Measurements from ENCODE around the gene COBL. TPM values are rescaled to one million over a fixed set of nuclear protein-coding genes. Genes with fewer than 3 reads are reported as not detected.
A peak's percentile ranks its signal among the peaks of the same experiment; 100 is the strongest.

The COBL gene
- total RNA-seq, 2 experiments from 2014 or later = not detected

GRCh38 chr7:51162724-51163329 is 153.8 kb downstream of the COBL start:
- CTCF ChIA-PET = interaction anchor here (0.8 to 3.3 kb wide), 29 partner anchors 10 to 1070 kb away, joined by 3 to 22 read pairs (median 4); no protein-coding TSS in a partner anchor
- DNase-seq (peak; percentile 84), ATAC-seq (peak; percentile 94)
- H3K4me3 Mint-ChIP-seq = no peak overlapping the region
- no peak overlapping the region for H3K27ac Mint-ChIP-seq
- H3K4me1 Mint-ChIP-seq = peaks cover 6% of the 10 kb centered on the region
- H3K9me3 Mint-ChIP-seq (ENCODE audit: low read depth) = no peaks in the 10 kb centered on the region
- peaks cover 37% of the 10 kb centered on the region for H3K27me3 Mint-ChIP-seq
- no peaks in the 10 kb centered on the region for H3K36me3 Mint-ChIP-seq

DNA sequence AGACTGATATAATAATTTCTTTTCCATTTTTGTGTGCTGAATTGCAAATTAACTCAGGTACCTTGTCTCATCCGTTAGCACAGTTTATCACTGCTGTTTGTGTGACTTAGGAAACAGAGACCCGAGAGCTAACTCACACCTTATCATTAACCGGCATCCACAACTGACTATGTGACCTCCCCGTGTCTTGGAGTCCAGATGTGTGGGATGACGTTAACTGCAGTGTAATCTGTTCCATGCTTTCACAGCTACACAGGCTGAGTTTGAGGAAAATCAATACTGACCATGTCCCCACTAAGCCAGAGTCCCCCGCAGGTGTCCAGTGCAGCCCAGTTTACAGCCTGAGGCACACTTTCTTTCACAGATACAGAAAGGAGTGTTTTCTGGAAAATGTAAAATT is 154.7 kb downstream of the COBL start:
- CTCF ChIA-PET = interaction anchor here (0.9 to 3.3 kb wide), 33 partner anchors 11 to 1069 kb away, joined by 3 to 25 read pairs (median 5); no protein-coding TSS in a partner anchor
- H3K27ac Mint-ChIP-seq = no peak overlapping the region
- H3K27me3 Mint-ChIP-seq = peaks cover 33% of the 10 kb centered on the region
- DNase-seq (no peak), ATAC-seq (no peak)
- H3K4me1 Mint-ChIP-seq = peaks cover 6% of the 10 kb centered on the region
- H3K36me3 Mint-ChIP-seq = no peaks in the 10 kb centered on the region
- H3K9me3 Mint-ChIP-seq (ENCODE audit: low read depth) = no peaks in the 10 kb centered on the region
- H3K4me3 Mint-ChIP-seq = no peak overlapping the region

- CTCF ChIA-PET = interaction anchor here (0.6 to 3.3 kb wide), 47 partner anchors 9 to 1069 kb away, joined by 3 to 25 read pairs (median 4); partner anchors contain the start of gene FIGNL1
- no peaks in the 10 kb centered on the region for H3K9me3 Mint-ChIP-seq (ENCODE audit: low read depth)
- H3K4me3 Mint-ChIP-seq = no peak overlapping the region
- H3K27me3 Mint-ChIP-seq = peaks cover 32% of the 10 kb centered on the region
- peaks cover 6% of the 10 kb centered on the region for H3K4me1 Mint-ChIP-seq
- no peaks in the 10 kb centered on the region for H3K36me3 Mint-ChIP-seq
- ATAC-seq = no peak
- no peak overlapping the region for H3K27ac Mint-ChIP-seq
- peak; percentile 63 for DNase-seq
Observed at GRCh38 chr7:51160990-51161615, 155.5 kb downstream of the COBL start.

- no peak overlapping the region for H3K27ac Mint-ChIP-seq
- no peaks in the 10 kb centered on the region for H3K36me3 Mint-ChIP-seq
- no peaks in the 10 kb centered on the region for H3K9me3 Mint-ChIP-seq (ENCODE audit: low read depth)
- H3K4me3 Mint-ChIP-seq = no peak overlapping the region
- peaks cover 30% of the 10 kb centered on the region for H3K27me3 Mint-ChIP-seq
- H3K4me1 Mint-ChIP-seq = peaks cover 6% of the 10 kb centered on the region
- DNase-seq = no peak
- CTCF ChIA-PET = interaction anchor here (0.7 to 3.3 kb wide), 41 partner anchors 8 to 1068 kb away, joined by 3 to 25 read pairs (median 4); partner anchors contain the start of gene FIGNL1
- ATAC-seq = no peak
Observed at GRCh38 chr7:51160411-51160810, 156.2 kb downstream of the COBL start.

DNA sequence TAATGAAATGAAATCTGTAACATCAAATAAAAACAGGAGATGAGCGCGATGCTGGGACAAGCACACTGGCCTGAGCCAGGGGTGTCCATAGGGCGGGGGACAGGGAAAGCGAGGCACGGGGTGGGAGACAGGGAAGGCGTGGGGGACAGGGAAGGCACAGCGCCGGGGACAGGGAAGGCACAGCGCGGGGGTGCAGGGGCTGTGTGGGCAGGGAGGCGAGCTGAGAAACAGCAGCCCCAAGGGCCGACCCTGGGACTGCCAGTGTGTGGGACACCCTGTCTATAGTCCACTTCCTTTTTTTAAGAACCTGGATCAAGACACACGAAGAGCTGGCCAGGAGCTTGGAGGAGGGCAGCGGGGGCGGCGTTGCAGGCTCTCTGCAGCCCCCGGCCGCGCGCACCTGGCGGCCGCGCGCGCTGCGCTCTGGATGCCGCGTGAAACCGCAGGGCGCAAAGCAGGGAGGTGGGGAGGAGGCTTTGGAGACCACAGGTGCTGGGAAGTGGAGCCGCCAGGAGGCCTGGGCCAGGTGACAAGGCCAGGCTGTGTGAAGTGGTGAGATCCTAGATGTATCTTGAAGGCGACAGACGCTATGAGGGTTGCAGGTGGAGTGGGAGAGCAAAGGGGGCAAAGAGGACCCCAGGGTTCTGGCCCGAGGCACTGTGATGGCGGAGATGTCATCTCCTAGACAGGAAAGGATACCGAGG is 157.7 kb downstream of the COBL start:
- H3K36me3 Mint-ChIP-seq = no peaks in the 10 kb centered on the region
- H3K4me3 Mint-ChIP-seq = no peak overlapping the region
- peaks cover 6% of the 10 kb centered on the region for H3K4me1 Mint-ChIP-seq
- peaks cover 18% of the 10 kb centered on the region for H3K27me3 Mint-ChIP-seq
- DNase-seq (no peak), ATAC-seq (no peak)
- no peak overlapping the region for H3K27ac Mint-ChIP-seq
- CTCF ChIA-PET = interaction anchor here (2.7 kb wide), 1 partner anchor 691 kb away, joined by 25 read pairs; no protein-coding TSS in a partner anchor
- no peaks in the 10 kb centered on the region for H3K9me3 Mint-ChIP-seq (ENCODE audit: low read depth)

DNA sequence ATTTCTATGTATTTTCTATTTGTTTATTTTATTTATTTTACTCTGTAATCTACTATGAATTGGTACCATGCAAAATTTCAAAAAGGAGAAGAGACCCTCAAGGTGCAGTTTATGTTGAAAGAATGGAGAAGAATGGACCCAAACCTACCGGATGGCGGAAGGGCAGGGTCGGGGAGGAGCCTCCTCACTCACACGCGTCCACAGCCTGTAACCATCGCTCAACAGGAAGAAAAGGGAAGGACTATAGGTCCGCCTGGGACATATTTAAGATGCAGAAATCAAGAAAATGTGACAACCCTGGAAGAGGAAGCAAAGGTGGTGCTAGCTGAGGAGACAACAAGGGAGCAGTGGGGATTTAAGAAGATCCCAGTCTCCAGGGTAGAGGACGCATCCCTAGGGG is 158.4 kb downstream of the COBL start:
- peaks cover 2% of the 10 kb centered on the region for H3K4me1 Mint-ChIP-seq
- ATAC-seq (no peak), DNase-seq (no peak)
- CTCF ChIA-PET = interaction anchor here (1.0 kb wide), 1 partner anchor 16 kb away, joined by 3 read pairs; no protein-coding TSS in a partner anchor
- no peak overlapping the region for H3K4me3 Mint-ChIP-seq
- no peaks in the 10 kb centered on the region for H3K9me3 Mint-ChIP-seq (ENCODE audit: low read depth)
- peaks cover 18% of the 10 kb centered on the region for H3K27me3 Mint-ChIP-seq
- no peaks in the 10 kb centered on the region for H3K36me3 Mint-ChIP-seq
- H3K27ac Mint-ChIP-seq = no peak overlapping the region

GRCh38 chr7:51154201-51154600 is 162.4 kb downstream of the COBL start:
- CTCF ChIA-PET = no interaction called here
- Mint-ChIP-seq H3K4me3 (no peak overlapping the region), H3K36me3 (no peaks in the 10 kb centered on the region), H3K27ac (no peak overlapping the region), H3K9me3 (ENCODE audit: low read depth) (no peaks in the 10 kb centered on the region), H3K4me1 (no peaks in the 10 kb centered on the region), H3K27me3 (peaks cover 21% of the 10 kb centered on the region)
- ATAC-seq = no peak
- DNase-seq = no peak

DNA sequence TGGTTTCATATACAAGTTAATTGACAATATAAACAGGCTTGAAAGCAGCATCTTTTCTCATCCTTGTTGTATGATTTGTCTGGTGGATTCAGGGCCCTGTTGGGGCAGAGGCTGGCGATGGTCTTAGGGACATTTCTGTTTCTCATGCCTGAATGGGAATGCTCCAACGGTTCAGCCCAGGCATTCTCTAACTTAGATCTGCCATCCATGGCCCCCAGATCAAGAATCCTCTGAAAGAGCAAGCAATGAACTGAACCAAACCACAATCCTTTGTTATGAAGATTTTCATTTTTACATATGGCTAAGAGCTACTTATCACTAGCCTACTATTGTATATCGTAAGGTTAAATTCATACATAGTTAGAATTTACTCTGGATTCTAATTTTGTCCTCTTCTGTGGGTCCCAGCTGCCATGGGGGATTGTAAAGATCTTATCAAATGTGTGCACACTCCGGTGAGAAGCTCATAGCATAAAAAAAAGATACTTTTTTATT is 163.9 kb downstream of the COBL start:
- H3K9me3 Mint-ChIP-seq (ENCODE audit: low read depth) = peaks cover 2% of the 10 kb centered on the region
- DNase-seq (no peak), ATAC-seq (no peak)
- CTCF ChIA-PET = interaction anchor here (1.3 to 1.7 kb wide), 3 partner anchors 8 to 31 kb away, joined by 3 to 7 read pairs (median 3); no protein-coding TSS in a partner anchor
- H3K27ac Mint-ChIP-seq = no peak overlapping the region
- H3K4me3 Mint-ChIP-seq = no peak overlapping the region
- peaks cover 17% of the 10 kb centered on the region for H3K27me3 Mint-ChIP-seq
- no peaks in the 10 kb centered on the region for H3K4me1 Mint-ChIP-seq
- H3K36me3 Mint-ChIP-seq = no peaks in the 10 kb centered on the region

DNA sequence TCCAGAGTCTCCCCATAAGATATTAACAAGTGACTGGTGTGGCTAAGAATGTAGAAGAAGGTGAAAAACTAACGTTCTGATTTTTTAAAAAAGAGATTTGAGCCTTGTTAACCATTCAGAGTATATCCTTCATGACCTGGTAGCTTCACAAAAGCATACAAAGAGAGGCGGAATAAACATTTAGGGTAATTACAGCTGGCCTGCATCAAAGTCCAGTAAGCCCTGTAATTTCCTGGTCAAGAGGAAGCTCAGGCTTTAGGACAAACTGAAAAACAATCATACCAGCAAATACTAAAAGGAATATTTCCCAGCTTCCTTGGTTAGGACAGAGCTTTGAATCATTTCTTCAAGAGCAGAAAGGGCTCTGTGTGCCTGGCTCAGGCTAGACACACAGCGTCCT is 165.2 kb downstream of the COBL start:
- Mint-ChIP-seq H3K27ac (no peak overlapping the region), H3K9me3 (ENCODE audit: low read depth) (peaks cover 4% of the 10 kb centered on the region), H3K4me3 (no peak overlapping the region), H3K27me3 (peaks cover 15% of the 10 kb centered on the region), H3K36me3 (no peaks in the 10 kb centered on the region), H3K4me1 (no peaks in the 10 kb centered on the region)
- ATAC-seq (no peak), DNase-seq (no peak)
- CTCF ChIA-PET = interaction anchor here (0.9 to 1.7 kb wide), 3 partner anchors 9 to 683 kb away, joined by 4 to 7 read pairs (median 6); no protein-coding TSS in a partner anchor

GRCh38 chr7:51150193-51150592 is 166.4 kb downstream of the COBL start:
- Mint-ChIP-seq H3K9me3 (ENCODE audit: low read depth) (peaks cover 4% of the 10 kb centered on the region), H3K4me1 (no peaks in the 10 kb centered on the region), H3K4me3 (no peak overlapping the region), H3K36me3 (no peaks in the 10 kb centered on the region), H3K27me3 (peaks cover 8% of the 10 kb centered on the region), H3K27ac (no peak overlapping the region)
- DNase-seq (no peak), ATAC-seq (no peak)
- CTCF ChIA-PET = interaction anchor here (0.6 to 1.9 kb wide), 2 partner anchors 11 to 682 kb away, joined by 4 to 10 read pairs; no protein-coding TSS in a partner anchor

DNA sequence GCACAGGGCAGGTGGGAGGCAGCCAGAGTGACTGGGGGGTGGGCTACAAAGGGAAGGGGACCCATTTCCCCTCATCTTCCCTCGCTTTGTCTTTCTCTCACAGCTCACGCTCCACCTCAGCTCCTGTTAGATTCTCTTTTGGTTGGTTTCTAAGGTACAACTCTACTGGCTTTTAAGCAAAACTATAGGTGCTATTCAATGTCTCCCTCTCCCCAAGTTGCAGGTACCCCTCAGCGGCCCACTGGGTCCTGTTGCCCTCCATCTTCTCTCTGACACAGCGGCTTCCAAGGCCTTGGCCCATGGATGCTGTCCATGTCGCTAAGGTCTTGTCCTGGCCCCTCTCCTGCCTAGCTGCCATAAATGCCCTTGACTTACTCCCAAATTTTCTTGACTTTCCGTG is 168.4 kb downstream of the COBL start:
- Mint-ChIP-seq H3K9me3 (ENCODE audit: low read depth) (peaks cover 4% of the 10 kb centered on the region), H3K27me3 (peaks cover 12% of the 10 kb centered on the region), H3K4me3 (no peak overlapping the region), H3K27ac (no peak overlapping the region), H3K36me3 (no peaks in the 10 kb centered on the region), H3K4me1 (no peaks in the 10 kb centered on the region)
- DNase-seq (no peak), ATAC-seq (no peak)
- CTCF ChIA-PET = interaction anchor here (0.9 to 1.4 kb wide), 2 partner anchors 13 to 15 kb away, joined by 3 read pairs; no protein-coding TSS in a partner anchor

GRCh38 chr7:51146816-51147586 is 169.6 kb downstream of the COBL start:
- ATAC-seq = no peak
- CTCF ChIA-PET = no interaction called here
- H3K9me3 Mint-ChIP-seq (ENCODE audit: low read depth) = peaks cover 4% of the 10 kb centered on the region

More at GRCh38 chr7:51146816-51147586, 169.6 kb downstream of the COBL start:
- Mint-ChIP-seq H3K4me3 (no peak overlapping the region), H3K36me3 (no peaks in the 10 kb centered on the region), H3K4me1 (peaks cover 2% of the 10 kb centered on the region), H3K27me3 (peaks cover 12% of the 10 kb centered on the region), H3K27ac (no peak overlapping the region)
- DNase-seq = no peak

Data from activated CD8-positive, alpha-beta memory T cell treated with anti-CD3 and anti-CD28 coated beads, Interleukin-2, amount 10 ng/mL, durations not matched to agents 7 days and 5 days (primary cell).